NB4 (cell line): ENCODE data around the gene LRRK1.

Experiments
- POLR2A ChIP-seq: IDR thresholded peaks from 2 replicates; pipeline ENCODE4 v1.6.1; 2011; ENCODE audit warnings: mild to moderate bottlenecking; ENCODE audit not compliant: insufficient read length; ENCODE audit errors: extremely low read depth
- TF ChIP-seq, protein P1 (sequence below): IDR thresholded peaks from one replicate; pipeline ENCODE4 v1.5.1; 2012; ENCODE audit warnings: low read depth, low read length

DNA sequence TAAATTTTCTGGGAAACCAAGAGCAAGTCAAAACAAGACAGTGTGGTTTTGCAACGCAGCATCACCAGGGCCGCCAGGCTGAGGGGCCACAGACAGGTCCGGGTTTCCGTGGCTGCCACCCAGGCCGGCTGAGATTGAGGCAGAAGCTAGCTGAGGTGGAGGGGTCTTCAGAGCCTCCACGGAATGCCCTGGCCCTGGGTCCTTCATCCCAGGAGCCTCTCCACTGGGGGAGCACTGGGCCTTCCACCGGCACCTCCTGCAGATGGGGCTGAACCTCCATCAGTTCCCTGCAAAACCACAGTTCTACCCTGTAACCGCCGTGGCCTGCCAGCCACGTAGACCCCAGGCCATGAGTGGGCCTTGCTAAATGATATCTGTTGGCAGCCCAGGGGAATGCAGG lies 180.0 kb downstream of the LRRK1 start:
- TF ChIP-seq, protein P1, sequence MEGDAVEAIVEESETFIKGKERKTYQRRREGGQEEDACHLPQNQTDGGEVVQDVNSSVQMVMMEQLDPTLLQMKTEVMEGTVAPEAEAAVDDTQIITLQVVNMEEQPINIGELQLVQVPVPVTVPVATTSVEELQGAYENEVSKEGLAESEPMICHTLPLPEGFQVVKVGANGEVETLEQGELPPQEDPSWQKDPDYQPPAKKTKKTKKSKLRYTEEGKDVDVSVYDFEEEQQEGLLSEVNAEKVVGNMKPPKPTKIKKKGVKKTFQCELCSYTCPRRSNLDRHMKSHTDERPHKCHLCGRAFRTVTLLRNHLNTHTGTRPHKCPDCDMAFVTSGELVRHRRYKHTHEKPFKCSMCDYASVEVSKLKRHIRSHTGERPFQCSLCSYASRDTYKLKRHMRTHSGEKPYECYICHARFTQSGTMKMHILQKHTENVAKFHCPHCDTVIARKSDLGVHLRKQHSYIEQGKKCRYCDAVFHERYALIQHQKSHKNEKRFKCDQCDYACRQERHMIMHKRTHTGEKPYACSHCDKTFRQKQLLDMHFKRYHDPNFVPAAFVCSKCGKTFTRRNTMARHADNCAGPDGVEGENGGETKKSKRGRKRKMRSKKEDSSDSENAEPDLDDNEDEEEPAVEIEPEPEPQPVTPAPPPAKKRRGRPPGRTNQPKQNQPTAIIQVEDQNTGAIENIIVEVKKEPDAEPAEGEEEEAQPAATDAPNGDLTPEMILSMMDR: no peak
- TF ChIP-seq POLR2A: no peak
